Right lobe of liver (tissue), 6 donors: ENCODE data around the gene ISG15. TPM values are rescaled to one million over a fixed set of nuclear protein-coding genes. Genes with fewer than 3 reads are reported as not detected.

Experiments used
- ATAC-seq, 4 donors: fragments of 200-7000 bp; cut with Tn5 transposase; one replicate each; pipeline ENCODE4 v1.9.1; 2020; ENCODE audit warnings: mild to moderate bottlenecking in 4 of 4, moderate library complexity in 4 of 4
- DNase-seq, 3 donors: peaks; one replicate each; pipeline ENCODE4 v3.0.0-alpha.2; 2020
- H3K27ac ChIP-seq, 3 donors: fragments of 200-600 bp; one replicate each; pipeline ENCODE4 v1.8.0; 2022
- H3K27me3 ChIP-seq, 2 donors: fragments of 200-600 bp; one replicate each; pipeline ENCODE4 v1.8.0; 2022
- H3K36me3 ChIP-seq, 4 donors: fragments of 200-600 bp; sonication (generic) in 1 of 4; one replicate each; pipeline versions ENCODE4 v1.5.1 to v1.8.0; 2017 to 2022; ENCODE audit warnings: control low read depth in 1 of 4
- H3K4me1 ChIP-seq, 4 donors: fragments of 200-600 bp; sonication (generic) in 1 of 4; one replicate each; pipeline versions ENCODE4 v1.5.1 to v1.8.0; 2017 to 2022; ENCODE audit warnings: control low read depth in 1 of 4
- H3K4me3 ChIP-seq, 3 donors: fragments of 200-600 bp; one replicate each; pipeline ENCODE4 v1.8.0; 2022
- H3K9me3 ChIP-seq, 4 donors: fragments of 200-600 bp; sonication (generic) in 1 of 4; one replicate each; pipeline versions ENCODE4 v1.5.1 to v1.8.0; 2017 to 2022; ENCODE audit warnings: control low read depth in 1 of 4
- POLR2A ChIP-seq: fragments of 450-650 bp; IDR thresholded peaks from one replicate; pipeline ENCODE4 v1.6.1; 2017; ENCODE audit warnings: antibody characterized with exemption, mild to moderate bottlenecking
- WGBS: methylation state at CpG from one replicate; pipeline ENCODE4 v1.1.6; 2018; ENCODE audit warnings: low coverage, low lambda C conversion rate; ENCODE audit not compliant: insufficient coverage; ENCODE audit errors: missing lambda C conversion rate; 5-methylcytosine and 5-hydroxymethylcytosine counted together
- intact Hi-C, 2 donors: fragments of 100-400 bp; cut with DNase I; formaldehyde crosslinking; loops; one replicate each; pipeline versions ENCODE4 v1.11.2 to v1.14.1; 2022
- total RNA-seq, 6 experiments: library from RNA; depleted of rRNA in 2 of 6; stranded (reverse); fragments of >200 nt in 2 of 6; fragmentation: NEBNext Ultra II Directional in 3 of 6; extraction: Animal tissue kit (Norgen Biotek cat#: 25700) in 3 of 6; gene quantifications; one replicate each; pipeline versions ENCODE4 v1.1.0 to v1.2.4, GENCODE V29; 2016 to 2023
- TF ChIP-seq, protein P1 (sequence below), 4 donors: fragments of 200-600 bp in 3 of 4; fragments of 450-650 bp in 1 of 4; IDR thresholded peaks; one replicate each; pipeline versions ENCODE4 v1.5.1 to v1.8.0; 2016 to 2022; ENCODE audit warnings: antibody characterized with exemption in 4 of 4, mild to moderate bottlenecking in 2 of 4
- donor health status: DM: no; HTN: yes; CAD: no.
- donor health status: DM: no; HTN: no; CAD: no.
- donor health status: DM: no; HTN: no; CAD: no.
- donor health status: DM: no; HTN: yes; CAD: no.
- donor health status: DM: no; HTN: yes; CAD: no.

The ISG15 gene
- total RNA-seq, 6 experiments from 2014 or later: 16.3 to 98.7 (median 26.4) TPM

DNA sequence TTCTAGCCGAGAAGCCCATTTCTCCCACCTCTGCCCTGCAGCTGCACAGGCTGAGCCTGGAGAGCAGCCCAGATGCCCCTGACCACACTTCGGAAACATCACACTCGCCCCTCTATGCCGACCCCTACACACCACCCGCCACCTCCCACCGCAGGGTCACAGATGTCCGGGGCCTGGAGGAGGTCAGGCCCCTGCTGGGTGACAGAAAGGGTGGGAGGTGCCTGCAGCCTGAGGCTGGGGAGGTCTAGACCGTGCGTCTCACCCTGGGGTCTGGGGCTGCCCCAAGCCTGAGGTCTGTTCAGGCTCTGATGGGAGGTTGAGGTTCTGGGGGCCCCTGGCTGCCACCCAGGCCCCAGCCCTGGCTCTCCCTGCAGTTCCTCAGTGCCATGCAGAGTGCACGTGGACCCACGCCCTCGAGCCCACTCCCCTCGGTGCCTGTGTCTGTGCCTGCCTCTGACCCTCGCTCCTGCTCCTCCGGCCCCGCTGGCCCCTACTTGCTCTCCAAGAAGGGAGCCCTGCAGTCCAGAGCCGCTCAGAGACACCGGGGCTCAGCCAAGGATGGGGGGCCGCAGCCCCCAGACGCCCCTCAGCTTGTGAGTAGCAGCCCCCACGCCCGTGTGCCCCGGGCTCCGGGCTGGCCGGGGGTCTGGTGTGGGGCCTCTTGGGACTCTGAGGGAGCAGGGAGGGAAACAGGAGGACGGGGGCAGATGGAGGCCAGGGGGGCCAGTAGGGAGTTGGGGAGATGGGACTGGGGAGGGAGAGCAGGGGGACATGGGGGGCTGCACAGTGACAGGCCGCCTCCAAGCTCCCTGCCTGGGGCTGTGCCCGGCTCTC lies 39.6 kb upstream of the ISG15 start:
- 66% methylated on average over 8 of the region's 28 CpGs for WGBS
- Histone ChIP-seq H3K4me3 (no peak overlapping the region), H3K27ac (no peak overlapping the region), H3K4me1 (peaks cover 0 to 6% (median 0%) of the 10 kb centered on the region in 4 donors), H3K9me3 (no peaks in the 10 kb centered on the region), H3K36me3 (no peaks in the 10 kb centered on the region), H3K27me3 (peaks cover 0 to 12% of the 10 kb centered on the region in 2 donors)
- DNase-seq: peak in 2 of 3 donors; percentile 16 to 39
- ATAC-seq: no peak
- TF ChIP-seq POLR2A: no peak
- TF ChIP-seq, protein P1, sequence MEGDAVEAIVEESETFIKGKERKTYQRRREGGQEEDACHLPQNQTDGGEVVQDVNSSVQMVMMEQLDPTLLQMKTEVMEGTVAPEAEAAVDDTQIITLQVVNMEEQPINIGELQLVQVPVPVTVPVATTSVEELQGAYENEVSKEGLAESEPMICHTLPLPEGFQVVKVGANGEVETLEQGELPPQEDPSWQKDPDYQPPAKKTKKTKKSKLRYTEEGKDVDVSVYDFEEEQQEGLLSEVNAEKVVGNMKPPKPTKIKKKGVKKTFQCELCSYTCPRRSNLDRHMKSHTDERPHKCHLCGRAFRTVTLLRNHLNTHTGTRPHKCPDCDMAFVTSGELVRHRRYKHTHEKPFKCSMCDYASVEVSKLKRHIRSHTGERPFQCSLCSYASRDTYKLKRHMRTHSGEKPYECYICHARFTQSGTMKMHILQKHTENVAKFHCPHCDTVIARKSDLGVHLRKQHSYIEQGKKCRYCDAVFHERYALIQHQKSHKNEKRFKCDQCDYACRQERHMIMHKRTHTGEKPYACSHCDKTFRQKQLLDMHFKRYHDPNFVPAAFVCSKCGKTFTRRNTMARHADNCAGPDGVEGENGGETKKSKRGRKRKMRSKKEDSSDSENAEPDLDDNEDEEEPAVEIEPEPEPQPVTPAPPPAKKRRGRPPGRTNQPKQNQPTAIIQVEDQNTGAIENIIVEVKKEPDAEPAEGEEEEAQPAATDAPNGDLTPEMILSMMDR (IDR thresholded peaks at IDR 0.05): no peak
- intact Hi-C loops: no loop called here

DNA sequence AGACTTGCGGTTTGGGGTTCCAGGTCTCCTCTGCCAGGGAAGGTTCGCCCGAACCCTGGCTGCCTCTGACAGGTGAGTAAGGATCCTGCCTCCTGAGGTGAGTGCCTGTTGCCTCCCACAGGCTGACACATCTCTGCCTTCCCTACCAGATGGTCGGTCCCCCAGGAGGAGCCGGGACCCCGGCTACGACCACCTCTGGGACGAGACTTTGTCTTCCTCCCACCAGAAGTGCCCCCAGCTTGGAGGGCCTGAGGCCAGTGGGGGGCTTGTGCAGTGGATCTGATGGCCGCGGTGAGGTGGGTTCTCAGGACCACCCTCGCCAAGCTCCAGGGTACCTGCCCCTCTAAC lies 39.0 kb upstream of the ISG15 start:
- Histone ChIP-seq H3K27me3 (peaks cover 0 to 12% of the 10 kb centered on the region in 2 donors), H3K4me3 (no peak overlapping the region), H3K9me3 (no peaks in the 10 kb centered on the region), H3K36me3 (no peaks in the 10 kb centered on the region), H3K27ac (no peak overlapping the region), H3K4me1 (peaks cover 0 to 6% (median 0%) of the 10 kb centered on the region in 4 donors)
- WGBS: no CpG with 5 or more reads among the region's 11 CpGs
- intact Hi-C loops: no loop called here
- DNase-seq: peak in 1 of 3 donors; percentile 39
- ATAC-seq: no peak
- TF ChIP-seq, protein P1 (IDR thresholded peaks at IDR 0.05): no peak
- no peak for TF ChIP-seq POLR2A

DNA sequence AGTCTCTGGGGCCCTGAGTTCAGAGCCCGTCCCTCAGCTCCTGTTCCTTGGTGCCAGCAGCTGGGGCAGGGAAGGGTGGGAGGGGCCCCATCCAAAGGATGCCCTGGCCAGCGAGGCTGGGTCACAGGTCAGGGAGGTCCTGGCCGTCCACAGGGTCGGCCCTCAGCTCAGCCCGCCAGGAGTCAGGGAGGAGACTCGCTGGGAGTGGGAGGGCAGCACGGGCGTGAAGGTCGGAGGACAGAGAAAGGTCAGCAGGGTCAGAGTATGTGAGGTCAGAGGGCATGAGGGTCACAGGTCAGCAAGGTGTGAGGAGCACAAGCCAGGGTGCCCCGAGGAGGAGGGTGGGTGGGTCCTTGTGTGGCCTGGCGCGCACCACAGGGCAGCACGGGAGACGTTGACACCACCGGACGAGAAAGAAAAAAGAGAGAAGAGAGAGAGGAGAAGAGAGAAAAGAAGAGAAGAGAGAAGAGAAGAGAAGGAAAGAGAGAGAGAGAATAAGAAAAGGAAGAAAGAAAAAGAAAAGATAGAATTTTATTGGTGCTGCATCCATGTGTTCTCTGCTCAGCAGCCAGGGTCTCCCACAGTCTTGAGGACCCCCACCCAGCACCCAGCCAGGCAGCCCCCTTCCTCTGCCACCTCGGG lies 38.5 kb upstream of the ISG15 start:
- Histone ChIP-seq H3K27me3 (peaks cover 0 to 12% of the 10 kb centered on the region in 2 donors), H3K4me1 (peaks cover 0 to 6% (median 0%) of the 10 kb centered on the region in 4 donors), H3K36me3 (no peaks in the 10 kb centered on the region), H3K9me3 (no peaks in the 10 kb centered on the region), H3K27ac (no peak overlapping the region), H3K4me3 (no peak overlapping the region)
- intact Hi-C loops: no loop called here
- no peak for DNase-seq
- TF ChIP-seq, protein P1 (IDR thresholded peaks at IDR 0.05): no peak
- no peak for TF ChIP-seq POLR2A
- WGBS: 47% methylated on average over 13 of the region's 17 CpGs
- no peak for ATAC-seq

DNA sequence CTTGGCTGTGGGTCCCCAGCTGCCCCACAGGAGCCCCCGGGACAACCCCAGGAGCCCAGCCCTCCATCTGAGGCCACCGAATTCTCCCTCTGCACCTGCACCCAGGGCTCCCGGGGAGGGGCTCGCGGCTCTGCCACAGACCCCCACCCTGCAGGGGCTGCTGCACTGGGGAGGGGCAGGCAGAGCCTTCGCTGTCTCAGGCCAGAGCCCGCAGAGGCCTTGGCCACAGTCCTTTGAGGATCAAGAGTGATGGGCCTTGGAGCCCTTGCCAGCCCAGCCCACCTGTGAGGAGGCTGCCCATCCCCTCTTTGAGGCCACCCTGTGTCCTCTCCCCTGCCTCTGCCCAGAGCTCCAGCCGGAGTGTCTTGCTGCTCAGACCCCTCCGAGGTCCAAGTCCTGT lies 37.9 kb upstream of the ISG15 start:
- no peak for TF ChIP-seq POLR2A
- TF ChIP-seq, protein P1 (IDR thresholded peaks at IDR 0.05): no peak
- Histone ChIP-seq H3K36me3 (no peaks in the 10 kb centered on the region), H3K27me3 (peaks cover 0 to 10% of the 10 kb centered on the region in 2 donors), H3K27ac (no peak overlapping the region), H3K4me1 (peaks cover 0 to 6% (median 0%) of the 10 kb centered on the region in 4 donors), H3K9me3 (no peaks in the 10 kb centered on the region), H3K4me3 (no peak overlapping the region)
- ATAC-seq (no peak), DNase-seq (peak in 2 of 3 donors; percentile 16 to 49)
- 72% methylated on average over 4 of the region's 9 CpGs for WGBS
- intact Hi-C loops: no loop called here
